Jurkat, Clone E6-1 (cell line): ENCODE measurements around the gene SLC25A19. TPM values are rescaled to one million over a fixed set of nuclear protein-coding genes. Genes with fewer than 3 reads are reported as not detected.

Experiments
- DNase-seq: peaks from one replicate; pipeline ENCODE4 v3.0.0-alpha.2; 2011; ENCODE audit warnings: low read depth, low spot score
- H3K4me3 ChIP-seq: 2 replicates; pipeline ENCODE4 v1.5.1; 2011; ENCODE audit warnings: mild to moderate bottlenecking, low read length, control low read depth, moderate library complexity
- polyA plus RNA-seq: library from polyadenylated mRNA; unstranded; fragments of >200 nt; gene quantifications from one replicate; pipeline ENCODE4 v1.2.1, GENCODE V29; 2012; ENCODE audit warnings: missing spikeins; ENCODE audit not compliant: insufficient read length, insufficient read depth

Gene SLC25A19
- 68.9 TPM for polyA plus RNA-seq

DNA sequence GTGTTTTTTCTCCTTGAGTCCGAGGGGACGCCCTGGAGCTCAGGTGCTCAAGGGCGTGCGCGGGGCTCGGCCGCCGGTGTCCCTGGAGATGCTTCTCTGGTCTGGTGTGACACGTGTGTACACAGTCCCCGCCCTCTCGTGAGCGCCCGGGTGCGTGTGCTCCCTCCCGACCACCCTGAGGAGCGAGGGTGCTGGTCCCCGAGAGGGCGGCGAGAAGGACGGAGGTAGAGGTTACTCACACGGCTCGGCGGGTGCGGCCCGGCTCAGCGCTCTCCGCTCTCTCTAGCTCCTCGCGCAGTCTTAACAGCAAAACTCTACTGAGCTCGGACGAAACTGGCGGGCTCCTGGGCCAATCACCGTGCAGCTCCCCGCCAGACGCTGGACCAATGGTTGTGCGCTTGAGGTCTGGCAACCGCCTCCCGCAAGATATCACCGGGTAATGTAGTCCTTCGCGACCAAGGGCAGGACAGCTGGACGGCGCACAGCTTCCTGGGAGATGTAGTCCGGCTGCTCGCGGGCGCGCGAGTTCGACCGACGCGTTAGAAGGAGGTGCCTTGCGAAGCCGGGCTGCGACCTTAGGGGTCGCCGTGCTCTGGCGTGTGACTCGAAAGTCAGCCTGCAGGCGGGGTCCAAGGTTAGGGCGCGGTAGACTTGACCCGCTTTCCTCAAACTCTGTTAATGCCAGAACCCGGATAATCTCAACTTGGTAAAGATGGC lies at the start of gene SLC25A19:
TSS of gene SLC25A19 (minus strand) at position 319 of the 717 bp plus-strand sequence. CDS start 2,669 bp downstream, outside the sequence.
- peak within 1 kb of the TSS; percentile 93 for H3K4me3 ChIP-seq
- DNase-seq = peak; percentile 99

DNA sequence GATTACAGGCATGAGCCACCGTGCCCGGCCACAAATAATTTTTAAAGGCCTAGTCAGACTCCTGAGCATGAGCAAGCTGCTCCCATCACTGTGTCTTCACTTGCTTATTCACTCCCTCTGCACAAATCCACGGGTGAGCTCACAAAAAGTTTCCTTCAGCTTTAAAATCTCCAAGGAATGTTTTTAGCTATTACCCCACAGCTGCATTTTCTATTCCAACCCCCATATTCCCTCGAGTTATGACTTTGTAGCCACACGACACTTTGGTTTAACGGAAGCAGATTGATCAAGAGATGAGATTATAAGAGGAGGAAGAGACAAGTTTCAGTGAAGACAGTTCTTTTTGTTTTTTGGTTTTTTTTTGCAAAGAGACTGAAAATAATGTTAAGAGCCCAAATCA lies 49.1 kb upstream of the SLC25A19 start:
- peak overlapping the region; percentile 35 for H3K4me3 ChIP-seq
- DNase-seq = peak; percentile 85

DNA sequence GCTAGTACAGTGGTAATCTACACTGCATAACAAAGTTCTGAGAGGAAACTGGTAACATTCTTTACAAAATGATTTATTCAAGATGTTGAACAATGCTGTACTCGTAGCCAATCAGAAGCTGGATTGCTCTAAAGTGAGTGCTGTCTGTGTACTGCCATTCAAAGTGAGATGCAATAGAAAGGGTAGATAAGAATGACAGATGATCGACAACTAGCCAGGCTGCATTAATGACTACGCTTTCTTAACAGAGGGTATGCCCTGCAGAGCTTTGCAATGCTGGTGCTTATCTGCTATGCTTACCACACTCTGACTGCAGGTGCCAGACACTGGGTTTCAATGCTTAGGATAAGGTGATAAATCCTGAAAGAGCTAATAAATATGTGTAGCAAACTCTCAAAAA lies 46.1 kb upstream of the SLC25A19 start:
- no peak overlapping the region for H3K4me3 ChIP-seq
- DNase-seq = peak; percentile 58

DNA sequence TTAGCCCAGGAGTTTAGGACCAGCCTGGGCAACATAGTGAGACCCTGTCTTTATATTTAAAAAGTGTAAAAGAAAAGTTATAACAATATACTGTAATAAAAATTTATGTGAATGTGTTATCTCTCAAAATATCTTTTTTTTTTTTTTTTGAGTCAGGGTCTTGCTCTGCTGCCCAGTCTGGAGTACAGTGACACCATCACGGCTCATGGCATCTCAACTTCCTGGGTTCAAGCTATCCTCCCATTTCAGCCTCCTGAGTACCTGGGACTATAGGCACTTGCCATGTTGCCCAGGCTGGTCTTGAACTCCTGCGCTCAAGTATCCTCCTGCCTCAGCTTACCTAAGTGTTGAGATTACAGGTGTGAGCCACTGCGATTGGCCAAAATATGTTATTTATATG lies 45.5 kb upstream of the SLC25A19 start:
- DNase-seq = no peak
- no peak overlapping the region for H3K4me3 ChIP-seq

DNA sequence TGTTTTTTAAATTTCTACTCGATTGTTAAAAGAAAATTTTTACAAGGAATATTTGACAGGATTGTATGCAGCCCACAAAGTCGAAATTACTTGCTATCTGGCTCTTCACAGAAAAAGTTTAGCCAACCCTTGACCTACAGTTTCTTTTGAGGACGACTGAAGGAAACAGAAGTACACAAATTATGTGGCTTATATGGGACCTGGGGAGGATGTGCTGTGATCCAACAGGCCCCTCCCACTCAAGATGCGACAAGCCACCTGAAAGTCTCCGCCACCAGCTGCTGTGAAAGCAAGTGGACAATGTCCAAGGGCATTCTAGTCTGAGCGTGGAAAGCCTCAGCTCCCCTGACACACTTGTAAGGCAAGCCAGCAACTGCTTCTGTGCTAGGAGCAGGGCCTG lies 42.4 kb upstream of the SLC25A19 start:
- no peak for DNase-seq
- H3K4me3 ChIP-seq = no peak overlapping the region

DNA sequence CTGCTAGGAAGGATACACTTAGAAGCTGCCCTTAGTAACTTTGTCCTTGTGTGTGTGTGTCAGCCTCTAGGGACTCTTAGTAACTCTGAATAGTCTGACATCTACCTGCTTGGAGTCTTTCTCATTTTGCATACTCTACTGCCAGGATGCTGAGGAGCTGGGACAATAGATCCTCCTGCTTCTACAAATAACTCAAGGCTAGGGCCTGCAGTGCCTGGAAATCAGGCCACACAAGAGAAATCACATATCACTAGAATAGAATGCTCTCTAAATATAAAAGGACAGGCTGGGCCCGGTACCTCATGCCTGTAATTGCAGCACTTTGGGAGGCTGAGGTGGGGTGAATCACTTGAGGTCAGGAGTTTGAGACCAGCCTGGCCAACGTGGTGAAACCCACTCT lies 38.5 kb upstream of the SLC25A19 start:
- DNase-seq = no peak
- H3K4me3 ChIP-seq = no peak overlapping the region

DNA sequence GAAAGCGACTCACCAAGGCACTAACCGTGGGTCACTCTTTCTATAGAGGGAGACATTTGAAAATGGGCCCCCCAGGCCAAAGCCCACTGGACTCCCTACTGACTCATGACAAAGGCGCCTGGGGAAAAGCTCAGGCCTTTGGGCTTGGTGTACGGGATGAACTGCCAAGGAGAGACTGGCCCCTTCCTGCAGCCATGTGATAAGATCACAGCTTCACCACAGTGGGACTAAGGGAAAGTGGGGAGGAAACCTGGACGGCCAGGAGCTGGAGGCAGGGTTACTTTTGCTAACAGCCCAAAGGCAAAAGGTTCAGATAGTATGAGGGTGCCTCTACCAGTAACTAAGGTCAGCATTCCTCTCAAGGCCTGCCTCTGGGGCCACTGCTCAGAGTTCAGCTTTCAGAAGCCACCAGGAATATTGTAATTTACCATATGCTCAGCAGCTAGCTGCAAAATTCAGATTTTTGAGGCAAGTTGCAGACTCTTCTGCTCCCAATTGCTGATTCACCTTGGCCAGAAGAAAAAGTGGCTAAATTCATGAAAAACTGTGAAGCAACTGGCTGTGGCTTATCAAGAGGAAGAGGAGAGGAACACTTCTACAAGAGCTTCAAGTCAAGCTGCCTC lies 37.1 kb upstream of the SLC25A19 start:
- no peak for DNase-seq
- no peak overlapping the region for H3K4me3 ChIP-seq

DNA sequence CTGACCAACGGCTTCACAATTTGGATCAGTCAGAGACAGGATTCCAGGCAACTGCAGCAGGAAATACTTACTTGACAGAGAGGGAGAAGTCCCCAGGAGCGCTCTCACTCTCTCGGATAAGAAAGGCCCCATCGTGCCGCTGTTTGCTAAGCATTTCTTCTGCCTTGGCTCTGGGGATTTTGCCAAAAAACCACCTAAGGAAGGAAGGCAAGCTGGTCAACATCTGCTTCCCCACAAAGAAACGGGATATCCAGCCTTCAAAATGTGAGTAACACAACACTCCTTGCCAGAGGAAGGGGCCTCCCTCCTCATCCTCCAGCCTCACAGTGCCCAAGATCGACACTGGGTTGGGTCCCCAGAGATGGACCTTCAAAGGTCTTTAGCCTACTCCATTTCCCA lies 36.6 kb upstream of the SLC25A19 start:
- H3K4me3 ChIP-seq = no peak overlapping the region
- no peak for DNase-seq

DNA sequence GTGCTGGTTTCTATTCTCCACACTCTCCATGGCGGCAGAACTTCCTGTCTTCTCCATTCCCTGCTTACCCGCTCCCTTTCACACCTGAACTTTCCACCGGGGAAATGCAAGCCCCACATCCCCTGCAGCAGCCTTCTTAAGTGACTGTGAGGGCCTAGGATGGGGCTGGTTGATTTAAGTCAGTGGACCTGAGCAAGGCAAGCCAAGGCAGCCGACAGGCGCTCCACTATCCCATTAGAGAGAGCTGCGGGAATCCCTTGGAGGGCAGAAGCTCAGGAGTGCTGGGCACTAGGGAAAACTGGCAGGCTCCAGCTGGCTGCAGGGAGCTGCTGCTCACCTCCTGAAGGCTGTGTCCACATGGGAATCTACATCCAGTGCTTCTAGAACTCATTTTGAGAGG lies 36.1 kb upstream of the SLC25A19 start:
- no peak overlapping the region for H3K4me3 ChIP-seq
- no peak for DNase-seq

DNA sequence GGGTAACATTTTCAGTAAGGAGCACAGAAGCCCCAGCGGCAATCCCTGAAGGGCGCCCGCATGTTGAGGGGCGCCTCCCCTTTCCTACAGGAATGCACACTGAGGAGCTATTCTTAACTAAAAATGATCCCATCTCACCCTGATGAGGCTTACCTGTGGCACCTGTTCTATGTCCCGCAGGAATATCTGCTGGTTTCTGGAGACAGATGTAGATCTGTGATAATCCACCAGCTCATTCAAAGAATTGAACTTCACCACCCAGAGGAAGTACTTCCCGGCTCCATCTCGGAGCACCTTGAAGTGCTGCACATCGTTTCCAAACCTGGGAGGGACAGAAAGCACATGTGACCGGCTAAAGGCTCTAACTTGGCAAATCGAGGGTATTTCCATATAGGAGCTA lies 32.3 kb upstream of the SLC25A19 start:
- H3K4me3 ChIP-seq = no peak overlapping the region
- DNase-seq = no peak

DNA sequence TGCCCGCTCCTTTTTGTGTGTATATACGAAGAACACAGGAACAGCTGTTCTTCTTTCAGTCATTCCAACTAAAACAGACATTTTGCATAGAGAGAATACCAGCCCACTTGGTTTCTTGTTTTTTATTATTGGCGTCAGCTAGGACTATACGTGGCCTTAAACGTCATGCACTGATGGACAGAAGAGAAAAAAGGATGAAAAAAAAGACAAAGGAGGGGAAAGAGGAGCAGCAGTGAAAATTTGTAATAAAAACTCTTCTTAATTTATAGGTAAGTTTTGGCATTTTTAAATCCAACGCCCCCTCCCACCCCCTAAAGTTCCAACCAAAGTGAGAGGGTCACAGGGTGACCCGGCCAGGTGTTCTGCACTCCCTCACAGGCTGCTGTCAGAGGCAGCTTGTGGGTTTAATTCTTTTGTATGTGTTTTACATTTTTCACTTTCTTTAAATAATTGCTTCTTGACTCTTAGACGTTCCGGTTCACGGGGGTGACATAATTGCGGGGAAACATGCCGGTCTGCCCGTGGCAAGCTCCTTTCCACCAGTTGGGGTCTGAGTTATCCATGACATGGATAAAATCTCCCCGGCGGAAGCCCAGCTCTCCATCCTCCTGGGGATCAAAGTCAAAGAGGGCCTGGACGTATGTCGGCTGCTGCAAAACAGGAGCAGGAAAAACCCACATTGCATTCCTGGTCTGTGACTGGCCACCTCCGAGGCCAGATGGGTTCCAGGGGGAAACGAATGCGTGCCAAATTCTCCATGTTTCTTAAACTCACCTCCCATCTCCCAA lies 30.9 kb upstream of the SLC25A19 start:
- H3K4me3 ChIP-seq = no peak overlapping the region
- DNase-seq = no peak

DNA sequence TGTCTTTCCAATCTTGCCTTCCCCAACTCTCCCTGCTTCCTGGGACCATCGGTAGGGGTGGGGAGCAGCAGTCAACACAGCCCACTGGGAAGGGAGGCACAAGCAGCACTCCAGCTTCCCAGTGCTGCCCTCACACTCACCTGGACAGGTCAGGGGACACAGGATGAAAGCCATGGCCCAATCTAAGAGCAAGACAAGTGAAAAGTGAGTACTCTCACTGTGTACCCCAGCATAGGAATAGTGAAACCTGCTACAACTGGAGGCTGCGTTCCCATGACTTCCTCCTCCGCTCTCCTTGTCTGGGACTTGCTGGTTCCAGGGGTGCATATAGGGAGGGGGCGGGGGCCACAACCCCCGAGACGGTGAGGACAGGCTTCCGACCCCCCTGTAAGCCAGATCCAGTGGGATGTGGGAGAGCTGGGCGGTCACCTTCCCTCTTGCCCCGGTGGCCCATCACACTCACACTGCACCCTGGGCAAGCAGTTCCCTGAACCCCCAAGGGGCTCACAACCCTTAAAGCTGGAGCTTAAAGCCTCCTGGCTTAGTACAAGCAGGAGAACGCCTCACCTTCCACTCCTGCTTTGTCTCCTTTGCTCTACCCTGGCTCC lies 29.5 kb upstream of the SLC25A19 start:
- DNase-seq = no peak
- no peak overlapping the region for H3K4me3 ChIP-seq

DNA sequence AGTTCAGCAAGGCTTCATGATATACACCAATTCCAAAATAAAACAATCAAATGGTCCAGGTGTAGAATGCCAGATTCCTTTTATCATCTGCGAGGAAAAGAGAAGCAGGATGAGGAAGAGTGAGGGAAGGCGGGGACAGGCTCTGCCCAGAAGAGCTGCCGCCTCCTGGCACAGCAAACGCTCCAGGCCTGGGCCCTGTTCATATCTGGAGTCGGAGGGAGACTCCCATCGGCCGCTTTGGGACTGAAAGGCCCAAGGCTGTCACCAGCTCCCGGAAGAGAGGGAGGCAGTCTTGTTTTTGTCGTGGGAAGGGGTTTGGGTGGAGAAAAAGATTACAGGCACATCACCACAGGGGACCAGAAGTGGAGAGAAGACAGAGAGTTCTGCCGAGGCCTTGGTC lies 29.0 kb upstream of the SLC25A19 start:
- H3K4me3 ChIP-seq = no peak overlapping the region
- DNase-seq = no peak

DNA sequence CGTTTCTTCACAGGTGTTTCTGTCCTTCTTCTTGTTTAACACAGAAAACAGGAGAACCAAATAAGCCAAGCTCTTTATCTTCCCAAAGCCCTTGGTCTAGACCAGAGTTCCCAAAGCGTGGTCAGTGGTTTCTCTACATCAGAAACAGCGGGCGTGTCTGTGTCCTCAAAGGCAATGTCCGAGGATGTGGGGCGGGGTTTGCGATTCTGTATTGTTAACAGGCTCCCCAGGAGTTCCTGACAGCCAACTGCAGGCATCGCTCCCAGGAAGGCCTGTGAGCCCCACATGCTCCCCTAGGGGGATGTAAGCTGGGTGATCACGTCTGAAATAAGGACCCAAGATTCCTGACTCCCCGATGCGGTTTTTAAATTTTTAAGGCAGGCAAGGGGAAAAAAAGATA lies 28.4 kb upstream of the SLC25A19 start:
- no peak overlapping the region for H3K4me3 ChIP-seq
- no peak for DNase-seq

DNA sequence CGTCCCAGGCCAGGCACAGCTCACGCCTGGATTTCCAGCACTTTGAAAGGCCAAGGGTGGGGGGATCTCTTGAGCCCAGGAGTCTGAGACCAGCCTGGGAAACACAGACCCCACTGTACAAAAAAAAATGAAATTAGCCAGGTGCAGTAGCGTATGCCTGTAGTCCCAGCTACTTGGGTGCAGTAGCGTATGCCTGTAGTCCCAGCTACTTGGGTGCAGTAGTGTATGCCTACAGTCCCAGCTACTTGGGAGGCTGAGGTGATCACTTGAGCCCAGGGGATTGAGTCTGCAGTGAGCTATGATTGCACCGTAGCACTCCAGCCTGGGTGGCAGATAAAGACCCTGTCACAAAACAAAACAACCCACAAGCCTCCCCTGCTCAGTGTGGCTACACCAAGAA lies 27.0 kb upstream of the SLC25A19 start:
- no peak for DNase-seq
- H3K4me3 ChIP-seq = no peak overlapping the region

DNA sequence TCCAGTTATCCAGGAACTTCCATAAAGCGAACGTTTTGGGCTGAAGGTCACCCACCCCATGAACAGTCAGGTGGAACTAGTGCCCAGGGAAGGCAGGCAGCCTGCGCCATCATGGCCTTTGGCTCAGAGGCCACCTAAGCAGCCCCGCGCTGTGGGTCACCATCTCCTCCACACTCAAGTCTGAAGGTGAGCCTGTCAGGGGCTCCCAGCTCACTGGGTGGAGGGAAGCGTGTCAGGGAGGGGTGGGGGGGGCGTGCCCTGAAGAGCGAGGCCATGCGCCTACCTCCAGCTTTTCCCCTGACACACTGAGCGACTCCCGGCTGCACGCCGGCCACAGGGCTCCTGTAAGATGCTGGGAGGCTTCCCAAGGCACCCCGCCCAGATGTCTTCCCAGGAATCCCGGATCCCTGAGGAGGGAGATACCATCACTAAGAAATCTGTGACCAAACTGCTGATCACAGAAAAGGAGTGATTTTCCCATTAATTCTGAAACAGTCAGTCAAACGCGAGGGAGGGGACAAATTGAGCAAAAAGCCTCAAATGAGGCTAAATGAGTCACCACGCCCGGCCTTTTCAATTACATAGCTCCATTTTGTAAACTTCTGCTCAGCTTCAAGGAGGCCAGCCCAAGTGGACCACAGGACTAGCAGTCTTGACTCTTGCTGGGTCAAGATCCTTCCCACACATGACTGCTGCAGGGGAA lies 26.5 kb upstream of the SLC25A19 start:
- no peak overlapping the region for H3K4me3 ChIP-seq
- no peak for DNase-seq

DNA sequence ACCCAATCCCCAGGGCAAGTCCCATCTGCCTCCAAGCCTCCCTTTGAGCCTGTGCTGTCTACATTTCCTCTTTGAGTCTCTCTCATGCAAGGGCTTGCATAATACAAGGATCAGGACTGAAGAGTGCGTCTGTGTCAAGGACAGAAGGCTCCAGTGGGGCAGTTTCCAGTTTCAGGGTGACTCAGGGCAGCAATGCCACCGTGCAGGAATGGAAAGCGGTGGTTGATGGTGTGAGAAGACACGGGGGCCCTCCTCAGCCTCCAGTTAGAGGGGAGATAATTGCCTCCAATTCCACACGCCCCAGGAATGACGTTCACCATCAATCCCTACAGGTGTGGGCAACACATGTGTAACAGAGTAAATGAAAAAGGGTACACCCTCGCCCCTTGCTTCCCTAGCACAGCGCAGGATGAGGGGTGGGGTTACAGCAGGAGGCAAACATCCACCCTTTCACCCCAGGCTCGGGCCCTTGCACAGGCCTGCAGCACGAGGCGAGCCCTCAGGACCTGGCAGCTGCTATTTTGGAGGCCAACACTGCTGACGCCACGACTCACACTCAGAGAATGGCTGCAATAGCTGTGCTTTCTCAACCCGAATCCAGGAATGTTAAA lies 24.8 kb upstream of the SLC25A19 start:
- no peak for DNase-seq
- H3K4me3 ChIP-seq = no peak overlapping the region

DNA sequence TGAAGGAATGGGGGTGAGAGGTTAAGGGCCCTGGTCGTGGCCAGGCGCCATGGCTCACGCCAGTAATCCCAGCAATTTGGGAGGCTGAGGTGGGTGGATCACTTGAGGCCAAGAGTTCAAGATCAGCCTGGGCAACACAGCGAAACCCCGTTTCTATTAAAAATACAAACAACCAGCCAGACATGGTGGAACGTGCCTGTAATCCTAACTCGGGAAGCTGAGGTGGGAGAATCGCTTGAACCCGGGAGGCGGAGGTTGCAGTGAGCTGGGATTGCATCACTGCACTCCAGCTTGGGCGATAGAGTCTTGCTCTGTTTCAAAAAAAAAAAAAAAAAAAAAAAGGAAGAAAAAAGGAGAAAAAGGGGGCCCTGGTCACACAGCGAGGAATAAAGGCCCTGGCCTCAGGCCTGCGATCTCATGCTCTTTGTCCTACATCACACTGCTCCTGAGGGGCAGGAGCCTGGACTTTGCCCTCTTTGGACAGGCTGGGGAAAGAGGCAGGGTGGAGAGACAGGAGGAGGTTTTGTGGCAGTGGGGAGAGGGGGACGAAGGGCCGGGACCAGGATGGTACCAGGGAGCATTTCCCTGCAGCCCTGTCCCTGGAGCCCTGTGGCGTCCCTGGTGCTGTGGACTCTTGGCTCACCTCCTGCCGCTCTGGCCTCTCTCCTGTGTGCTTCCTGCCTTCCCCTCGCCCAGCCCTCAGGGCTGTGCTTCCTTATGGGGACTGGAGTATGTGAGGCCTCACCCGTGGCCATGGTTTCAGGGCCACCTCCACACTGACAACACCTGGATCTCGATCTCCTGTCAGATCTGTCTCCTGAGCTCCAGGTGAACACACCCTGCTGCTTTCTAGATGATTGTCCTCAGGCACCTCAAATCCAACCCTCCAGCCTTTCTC lies 19.7 kb upstream of the SLC25A19 start:
- no peak overlapping the region for H3K4me3 ChIP-seq
- no peak for DNase-seq
